ENCODE results near the gene CEP104.

DNA sequence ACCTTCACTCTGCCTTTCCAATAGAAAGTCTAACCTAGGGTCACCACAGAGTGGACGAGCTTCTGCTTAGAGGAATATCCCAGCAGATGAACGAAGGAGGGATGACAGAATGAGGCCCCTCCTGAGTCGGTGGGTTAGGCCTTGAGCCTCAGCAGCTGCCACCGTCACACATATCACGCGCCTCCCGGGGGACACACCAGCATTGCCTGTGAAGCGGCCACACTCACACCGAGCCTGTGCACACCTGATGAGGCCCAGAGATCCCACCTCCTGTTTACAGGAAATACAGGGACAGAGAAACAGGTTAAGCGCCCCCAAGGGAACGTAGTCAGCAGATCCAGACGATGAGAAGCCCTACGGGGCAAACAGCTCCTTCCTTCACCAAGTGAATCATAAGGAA is 35.6 kb downstream of the CEP104 start:
- TF ChIP-seq CTCF (IDR thresholded peaks at IDR 0.05) (no peak), EZH2 (IDR thresholded peaks at IDR 0.05; ENCODE audit: borderline replicate concordance, insufficient read depth, low read depth, low read length, poor library complexity, severe bottlenecking) (no peak)
